HCT116 (cell line): ENCODE data around the gene ELF1. TPM values are rescaled to one million over a fixed set of nuclear protein-coding genes. Genes with fewer than 3 reads are reported as not detected.

Experiments
- ATAC-seq: fragments of 200-7000 bp; cut with Tn5 transposase; 2 replicates; pipeline ENCODE4 v1.9.1; 2020; ENCODE audit warnings: mild to moderate bottlenecking, moderate library complexity
- BruUV-seq: library from RNA; stranded (reverse); fragments of 400-500 nt; replicated peaks from 2 replicates; lab custom pipeline; 2021; lab: Mats Ljungman, UMichigan
- CTCF ChIA-PET: fragments of 300-600 bp; sonication (Branson Sonifier 250); formaldehyde crosslinking; loops from one replicate; lab custom pipeline; 2021; ENCODE audit warnings: antibody characterized with exemption; lab: Charles Lee
- POLR2A ChIA-PET: fragments of 300-600, 350-600 bp; sonication (Branson Sonifier 250); formaldehyde crosslinking; loops from one replicate; lab custom pipeline; 2021; ENCODE audit warnings: antibody characterized with exemption; lab: Charles Lee
- RAD21 ChIA-PET, 2 experiments: fragments of 300-600 bp; sonication (Branson Sonifier 250); formaldehyde crosslinking; loops; one replicate each; lab custom pipeline; 2023; ENCODE audit warnings: low total read pairs in 2 of 2; ENCODE audit not compliant: uncharacterized antibody in 2 of 2, unreplicated experiment in 2 of 2, low non-redundant PET in 1 of 2; lab: Charles Lee
- DNase-seq: peaks from one replicate; pipeline ENCODE4 v3.0.0-alpha.2; 2010; ENCODE audit warnings: low read depth, low spot score
- H2AFZ ChIP-seq: fragments of 200-600 bp; shearing (Covaris generic), sonication (generic); 2 replicates; pipeline ENCODE4 v1.6.1; 2017; ENCODE audit warnings: low read depth, mixed run types, mixed read lengths, antibody characterized with exemption, low read length; ENCODE audit not compliant: poor library complexity, severe bottlenecking
- H3K27ac ChIP-seq: 2 replicates; pipeline ENCODE4 v1.5.1; 2012; ENCODE audit warnings: low read depth, low read length
- H3K27me3 ChIP-seq: fragments of 200-600 bp; sonication (generic); 2 replicates; pipeline ENCODE4 v1.6.1; 2016; ENCODE audit warnings: mixed run types, low read length, mixed read lengths; ENCODE audit not compliant: insufficient read depth
- H3K36me3 ChIP-seq, 2 experiments: fragments of 200-500 bp in 1 of 2; fragments of 200-600 bp in 1 of 2; sonication (Bioruptor generic) in 1 of 2; sonication (generic) in 1 of 2; 2 replicates each; pipeline versions ENCODE4 v1.5.1 to v1.6.1; 2014 to 2016; ENCODE audit warnings: low read length in 2 of 2, inconsistent platforms in 1 of 2, mixed read lengths in 1 of 2, mixed run types in 1 of 2; ENCODE audit not compliant: insufficient read depth in 2 of 2, control insufficient read depth in 1 of 2
- H3K4me1 ChIP-seq, 2 experiments: fragments of 200-600 bp in 1 of 2; sonication (generic) in 1 of 2; 2 replicates each; pipeline versions ENCODE4 v1.5.1 to v1.6.1; 2012 to 2017; ENCODE audit warnings: low read length in 2 of 2, inconsistent platforms in 1 of 2, mild to moderate bottlenecking in 1 of 2, mixed read lengths in 1 of 2, mixed run types in 1 of 2, moderate library complexity in 1 of 2; ENCODE audit not compliant: insufficient read depth in 2 of 2, control insufficient read depth in 1 of 2
- H3K4me2 ChIP-seq: fragments of 200-600 bp; sonication (generic); 2 replicates; pipeline ENCODE4 v1.6.1; 2017; ENCODE audit warnings: mixed run types, low read length, mixed read lengths
- H3K4me3 ChIP-seq, 2 experiments: fragments of 200-600 bp in 1 of 2; sonication (generic) in 1 of 2; replicated peaks in 1 of 2; 2 replicates each; pipeline ENCODE4 v1.5.1; 2011 to 2016; ENCODE audit warnings: low read length in 2 of 2, control low read depth in 1 of 2, low read depth in 1 of 2, mild to moderate bottlenecking in 1 of 2, mixed read lengths in 1 of 2, mixed run types in 1 of 2
- H3K79me2 ChIP-seq: fragments of 200-600 bp; sonication (generic); 2 replicates; pipeline ENCODE4 v1.6.1; 2017; ENCODE audit warnings: mild to moderate bottlenecking, mixed run types, low read length, moderate library complexity, mixed read lengths; ENCODE audit not compliant: insufficient read depth
- H3K9ac ChIP-seq: fragments of 200-600 bp; sonication (generic); 2 replicates; pipeline ENCODE4 v1.6.1; 2016; ENCODE audit warnings: low read length, mixed read lengths
- H3K9me2 ChIP-seq: fragments of 200-600 bp; sonication (generic), shearing (Covaris generic); 2 replicates; pipeline ENCODE4 v1.6.1; 2017; ENCODE audit warnings: mixed run types, mild to moderate bottlenecking, moderate library complexity; ENCODE audit not compliant: insufficient read depth
- H3K9me3 ChIP-seq, 2 experiments: fragments of 200-500 bp in 1 of 2; fragments of 200-600 bp in 1 of 2; sonication (Bioruptor generic) in 1 of 2; sonication (generic) in 1 of 2; 2 replicates each; pipeline ENCODE4 v1.6.1; 2014 to 2017; ENCODE audit warnings: low read length in 2 of 2, mixed read lengths in 2 of 2, inconsistent platforms in 1 of 2, low read depth in 1 of 2, mild to moderate bottlenecking in 1 of 2, mixed run types in 1 of 2, moderate library complexity in 1 of 2; ENCODE audit not compliant: control insufficient read depth in 1 of 2, insufficient read depth in 1 of 2
- H4K20me1 ChIP-seq: fragments of 200-600 bp; sonication (generic), shearing (Covaris generic); 2 replicates; pipeline ENCODE4 v1.6.1; 2017; ENCODE audit warnings: mixed run types, mild to moderate bottlenecking, moderate library complexity; ENCODE audit not compliant: insufficient read depth
- CBX3 ChIP-seq: IDR thresholded peaks from 2 replicates; pipeline ENCODE4 v1.6.1; 2012; ENCODE audit warnings: low read depth
- CEBPB ChIP-seq: IDR thresholded peaks from 2 replicates; pipeline ENCODE4 v1.6.1; 2012; ENCODE audit warnings: low read depth
- EGR1 ChIP-seq: IDR thresholded peaks from 2 replicates; pipeline ENCODE4 v1.6.1; 2012; ENCODE audit warnings: low read depth
- EZH2 ChIP-seq: fragments of 200-600 bp; sonication (generic); IDR thresholded peaks from 2 replicates; pipeline ENCODE4 v1.6.1; 2017; ENCODE audit warnings: antibody characterized with exemption, mixed run types
- FOSL1 ChIP-seq: IDR thresholded peaks from 2 replicates; pipeline ENCODE4 v1.6.1; 2012; ENCODE audit warnings: low read depth
- POLR2A ChIP-seq: IDR thresholded peaks from 2 replicates; pipeline ENCODE4 v1.7.0; 2011; ENCODE audit warnings: borderline replicate concordance; ENCODE audit not compliant: insufficient read depth, insufficient read length; ENCODE audit errors: extremely low read depth
- POLR2AphosphoS5 ChIP-seq: IDR thresholded peaks from 2 replicates; pipeline ENCODE4 v1.6.1; 2011; ENCODE audit warnings: mild to moderate bottlenecking, low read depth, low read length, moderate library complexity
- SP1 ChIP-seq: IDR thresholded peaks from 2 replicates; pipeline ENCODE4 v1.6.1; 2012; ENCODE audit warnings: low read depth
- SRF ChIP-seq: IDR thresholded peaks from 2 replicates; pipeline ENCODE4 v1.6.1; 2012; ENCODE audit warnings: low read depth
- intact Hi-C: fragments of 100-400 bp; cut with micrococcal nuclease; formaldehyde crosslinking; loops from 2 replicates; pipeline ENCODE4 v1.10.0; 2022
- total RNA-seq: library from RNA; stranded (reverse); gene quantifications from one replicate; pipeline ENCODE4 v1.2.1, GENCODE V29; 2021; ENCODE audit not compliant: unreplicated experiment
- TF ChIP-seq, protein P1 (sequence below): IDR thresholded peaks from 2 replicates; pipeline ENCODE4 v1.6.1; 2012; ENCODE audit warnings: low read depth
- TF ChIP-seq, protein P2 (sequence below): IDR thresholded peaks from 2 replicates; pipeline ENCODE4 v1.6.1; 2011; ENCODE audit warnings: mild to moderate bottlenecking, low read length, moderate library complexity; ENCODE audit not compliant: insufficient replicate concordance; ENCODE audit errors: extremely low read depth
- TF ChIP-seq, protein P3 (sequence below), 3 experiments: fragments of 200-600 bp in 1 of 3; sonication (generic) in 1 of 3; IDR thresholded peaks in 2 of 3; conservative IDR thresholded peaks in 1 of 3; 2 replicates each; pipeline ENCODE4 v1.5.1; 2012 to 2017; ENCODE audit warnings: low read depth in 2 of 3, low read length in 2 of 3, antibody characterized with exemption in 1 of 3, borderline replicate concordance in 1 of 3, control low read depth in 1 of 3, mild to moderate bottlenecking in 1 of 3, mixed read lengths in 1 of 3, mixed run types in 1 of 3, moderate library complexity in 1 of 3; ENCODE audit not compliant: insufficient read depth in 1 of 3
- TF ChIP-seq, protein P4 (sequence below): IDR thresholded peaks from 2 replicates; pipeline ENCODE4 v1.6.1; 2012
- TF ChIP-seq, protein P5 (sequence below): IDR thresholded peaks from 2 replicates; pipeline ENCODE4 v1.6.1; 2012

The ELF1 gene
- total RNA-seq, 1 experiment from 2014 or later = 30.0 TPM

DNA sequence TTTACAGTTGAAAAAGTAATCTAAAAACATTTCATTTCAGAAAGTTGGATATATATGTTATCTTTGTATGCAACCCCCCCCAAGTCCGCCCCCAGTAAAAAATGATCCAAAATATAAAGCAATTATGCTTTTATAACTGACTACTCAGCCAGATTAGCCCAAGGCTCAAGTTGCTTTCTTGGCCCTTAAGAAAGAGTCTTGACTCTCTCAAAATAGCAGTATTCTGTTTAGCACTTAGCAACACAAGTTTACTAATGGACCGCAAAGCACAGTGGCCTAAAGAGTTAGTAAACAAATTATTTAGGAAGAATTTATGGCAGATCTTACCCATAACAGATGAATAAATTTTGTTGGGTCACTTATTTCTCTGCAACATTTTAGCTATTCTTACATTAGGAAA is 86.9 kb downstream of the ELF1 start:
- no peaks in the 10 kb centered on the region for H3K27me3 ChIP-seq
- H3K4me1 ChIP-seq = no peaks in the 10 kb centered on the region
- H3K36me3 ChIP-seq = no peaks in the 10 kb centered on the region; a peak in 2 of 4 replicates
- no peaks in the 10 kb centered on the region for H3K79me2 ChIP-seq
- ChIA-PET POLR2A (no interaction called here), CTCF (no interaction called here), RAD21 (no interaction called here)
- H4K20me1 ChIP-seq = no peaks in the 10 kb centered on the region
- H3K27ac ChIP-seq = no peak overlapping the region
- no peak overlapping the region for H3K4me2 ChIP-seq
- no peak overlapping the region for H3K4me3 ChIP-seq
- no peaks in the 10 kb centered on the region for H3K9me3 ChIP-seq
- TF ChIP-seq, protein P1, sequence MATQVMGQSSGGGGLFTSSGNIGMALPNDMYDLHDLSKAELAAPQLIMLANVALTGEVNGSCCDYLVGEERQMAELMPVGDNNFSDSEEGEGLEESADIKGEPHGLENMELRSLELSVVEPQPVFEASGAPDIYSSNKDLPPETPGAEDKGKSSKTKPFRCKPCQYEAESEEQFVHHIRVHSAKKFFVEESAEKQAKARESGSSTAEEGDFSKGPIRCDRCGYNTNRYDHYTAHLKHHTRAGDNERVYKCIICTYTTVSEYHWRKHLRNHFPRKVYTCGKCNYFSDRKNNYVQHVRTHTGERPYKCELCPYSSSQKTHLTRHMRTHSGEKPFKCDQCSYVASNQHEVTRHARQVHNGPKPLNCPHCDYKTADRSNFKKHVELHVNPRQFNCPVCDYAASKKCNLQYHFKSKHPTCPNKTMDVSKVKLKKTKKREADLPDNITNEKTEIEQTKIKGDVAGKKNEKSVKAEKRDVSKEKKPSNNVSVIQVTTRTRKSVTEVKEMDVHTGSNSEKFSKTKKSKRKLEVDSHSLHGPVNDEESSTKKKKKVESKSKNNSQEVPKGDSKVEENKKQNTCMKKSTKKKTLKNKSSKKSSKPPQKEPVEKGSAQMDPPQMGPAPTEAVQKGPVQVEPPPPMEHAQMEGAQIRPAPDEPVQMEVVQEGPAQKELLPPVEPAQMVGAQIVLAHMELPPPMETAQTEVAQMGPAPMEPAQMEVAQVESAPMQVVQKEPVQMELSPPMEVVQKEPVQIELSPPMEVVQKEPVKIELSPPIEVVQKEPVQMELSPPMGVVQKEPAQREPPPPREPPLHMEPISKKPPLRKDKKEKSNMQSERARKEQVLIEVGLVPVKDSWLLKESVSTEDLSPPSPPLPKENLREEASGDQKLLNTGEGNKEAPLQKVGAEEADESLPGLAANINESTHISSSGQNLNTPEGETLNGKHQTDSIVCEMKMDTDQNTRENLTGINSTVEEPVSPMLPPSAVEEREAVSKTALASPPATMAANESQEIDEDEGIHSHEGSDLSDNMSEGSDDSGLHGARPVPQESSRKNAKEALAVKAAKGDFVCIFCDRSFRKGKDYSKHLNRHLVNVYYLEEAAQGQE = no peak
- TF ChIP-seq, protein P2, sequence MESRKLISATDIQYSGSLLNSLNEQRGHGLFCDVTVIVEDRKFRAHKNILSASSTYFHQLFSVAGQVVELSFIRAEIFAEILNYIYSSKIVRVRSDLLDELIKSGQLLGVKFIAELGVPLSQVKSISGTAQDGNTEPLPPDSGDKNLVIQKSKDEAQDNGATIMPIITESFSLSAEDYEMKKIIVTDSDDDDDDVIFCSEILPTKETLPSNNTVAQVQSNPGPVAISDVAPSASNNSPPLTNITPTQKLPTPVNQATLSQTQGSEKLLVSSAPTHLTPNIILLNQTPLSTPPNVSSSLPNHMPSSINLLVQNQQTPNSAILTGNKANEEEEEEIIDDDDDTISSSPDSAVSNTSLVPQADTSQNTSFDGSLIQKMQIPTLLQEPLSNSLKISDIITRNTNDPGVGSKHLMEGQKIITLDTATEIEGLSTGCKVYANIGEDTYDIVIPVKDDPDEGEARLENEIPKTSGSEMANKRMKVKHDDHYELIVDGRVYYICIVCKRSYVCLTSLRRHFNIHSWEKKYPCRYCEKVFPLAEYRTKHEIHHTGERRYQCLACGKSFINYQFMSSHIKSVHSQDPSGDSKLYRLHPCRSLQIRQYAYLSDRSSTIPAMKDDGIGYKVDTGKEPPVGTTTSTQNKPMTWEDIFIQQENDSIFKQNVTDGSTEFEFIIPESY = no peak
- no peak for TF ChIP-seq POLR2A
- TF ChIP-seq, protein P3, sequence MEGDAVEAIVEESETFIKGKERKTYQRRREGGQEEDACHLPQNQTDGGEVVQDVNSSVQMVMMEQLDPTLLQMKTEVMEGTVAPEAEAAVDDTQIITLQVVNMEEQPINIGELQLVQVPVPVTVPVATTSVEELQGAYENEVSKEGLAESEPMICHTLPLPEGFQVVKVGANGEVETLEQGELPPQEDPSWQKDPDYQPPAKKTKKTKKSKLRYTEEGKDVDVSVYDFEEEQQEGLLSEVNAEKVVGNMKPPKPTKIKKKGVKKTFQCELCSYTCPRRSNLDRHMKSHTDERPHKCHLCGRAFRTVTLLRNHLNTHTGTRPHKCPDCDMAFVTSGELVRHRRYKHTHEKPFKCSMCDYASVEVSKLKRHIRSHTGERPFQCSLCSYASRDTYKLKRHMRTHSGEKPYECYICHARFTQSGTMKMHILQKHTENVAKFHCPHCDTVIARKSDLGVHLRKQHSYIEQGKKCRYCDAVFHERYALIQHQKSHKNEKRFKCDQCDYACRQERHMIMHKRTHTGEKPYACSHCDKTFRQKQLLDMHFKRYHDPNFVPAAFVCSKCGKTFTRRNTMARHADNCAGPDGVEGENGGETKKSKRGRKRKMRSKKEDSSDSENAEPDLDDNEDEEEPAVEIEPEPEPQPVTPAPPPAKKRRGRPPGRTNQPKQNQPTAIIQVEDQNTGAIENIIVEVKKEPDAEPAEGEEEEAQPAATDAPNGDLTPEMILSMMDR (IDR thresholded peaks at IDR 0.05 in 2 of 3, conservative IDR thresholded peaks at IDR 0.05 in 1 of 3; ENCODE audit: borderline replicate concordance in 1 of 3, insufficient read depth in 1 of 3, low read depth in 2 of 3, low read length in 2 of 3) = no peak
- TF ChIP-seq, protein P4, sequence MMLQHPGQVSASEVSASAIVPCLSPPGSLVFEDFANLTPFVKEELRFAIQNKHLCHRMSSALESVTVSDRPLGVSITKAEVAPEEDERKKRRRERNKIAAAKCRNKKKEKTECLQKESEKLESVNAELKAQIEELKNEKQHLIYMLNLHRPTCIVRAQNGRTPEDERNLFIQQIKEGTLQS = no peak
- TF ChIP-seq SRF = no peak
- TF ChIP-seq FOSL1 = no peak
- TF ChIP-seq EGR1 = no peak
- TF ChIP-seq, protein P5, sequence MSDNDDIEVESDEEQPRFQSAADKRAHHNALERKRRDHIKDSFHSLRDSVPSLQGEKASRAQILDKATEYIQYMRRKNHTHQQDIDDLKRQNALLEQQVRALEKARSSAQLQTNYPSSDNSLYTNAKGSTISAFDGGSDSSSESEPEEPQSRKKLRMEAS = no peak
- TF ChIP-seq CBX3 = no peak
- TF ChIP-seq EZH2 = no peak
- no peak for TF ChIP-seq SP1
- no peak for TF ChIP-seq CEBPB
- TF ChIP-seq POLR2AphosphoS5 = no peak
- H2AFZ ChIP-seq = no peak overlapping the region
- DNase-seq (no peak), ATAC-seq (no peak)
- H3K9ac ChIP-seq = no peak overlapping the region
- H3K9me2 ChIP-seq = no peaks in the 10 kb centered on the region
- intact Hi-C loops = no loop called here
- BruUV-seq = no TSS peak
